Endothelial cell of umbilical vein (primary cell): ENCODE data around the gene STK40. TPM values are rescaled to one million over a fixed set of nuclear protein-coding genes. Genes with fewer than 3 reads are reported as not detected.

ENCODE experiments used
- BruUV-seq: library from RNA; stranded (reverse); fragments of 400-500 nt; replicated peaks from 2 replicates; lab custom pipeline; 2021; lab: Mats Ljungman, UMichigan
- CTCF ChIA-PET: fragments of 300-600, 350-600 bp; sonication (Branson Sonifier 250); formaldehyde crosslinking; loops from one replicate; lab custom pipeline; 2021; ENCODE audit warnings: antibody characterized with exemption, inconsistent platforms; lab: Charles Lee
- POLR2A ChIA-PET: fragments of 300-600, 350-600 bp; sonication (Branson Sonifier 250); formaldehyde crosslinking; loops from one replicate; lab custom pipeline; 2021; ENCODE audit warnings: antibody characterized with exemption, inconsistent platforms; lab: Charles Lee
- DNase-seq: peaks from one replicate; pipeline ENCODE4 v3.0.0-alpha.2; 2011; ENCODE audit warnings: low read depth, low spot score
- FAIRE-seq: peaks from 2 replicates; lab custom pipeline; 2011; peaks lifted over from hg19 to GRCh38; lab: Jason Lieb, UNC
- H2AFZ ChIP-seq: 2 replicates; pipeline ENCODE4 v1.6.0; 2012; ENCODE audit warnings: low read depth, low read length, control low read depth, inconsistent platforms
- H3K27ac ChIP-seq: 2 replicates; pipeline ENCODE4 v1.5.1; 2011; ENCODE audit warnings: low read depth, mild to moderate bottlenecking, control low read depth, low read length, moderate library complexity; ENCODE audit not compliant: insufficient read depth
- H3K27me3 ChIP-seq, 2 experiments: 2 replicates each; pipeline versions ENCODE4 v1.6.0 to v1.6.1; 2011; ENCODE audit warnings: low read length in 2 of 2, mixed read lengths in 1 of 2; ENCODE audit not compliant: control insufficient read depth in 2 of 2, insufficient read depth in 2 of 2
- H3K36me3 ChIP-seq, 2 experiments: 2 replicates in 1 of 2; 3 replicates in 1 of 2; pipeline ENCODE4 v1.5.1; 2011; ENCODE audit warnings: low read length in 2 of 2, mild to moderate bottlenecking in 1 of 2, moderate library complexity in 1 of 2; ENCODE audit not compliant: control insufficient read depth in 2 of 2, insufficient read depth in 2 of 2; ENCODE audit errors: extremely low read depth in 1 of 2
- H3K4me1 ChIP-seq: 3 replicates; pipeline ENCODE4 v1.5.1; 2011; ENCODE audit warnings: mild to moderate bottlenecking, low read length; ENCODE audit not compliant: control insufficient read depth, insufficient read depth; ENCODE audit errors: extremely low read depth
- H3K4me2 ChIP-seq: 2 replicates; pipeline ENCODE4 v1.6.1; 2011; ENCODE audit warnings: low read length, control low read depth, mixed read lengths; ENCODE audit not compliant: insufficient read depth
- H3K4me3 ChIP-seq, 3 experiments: fragments of 200-600 bp in 1 of 3; sonication (generic), shearing (Covaris generic) in 1 of 3; replicated peaks in 1 of 3; 2 replicates each; pipeline ENCODE4 v1.5.1; 2011 to 2016; ENCODE audit warnings: control low read depth in 3 of 3, low read length in 3 of 3, mild to moderate bottlenecking in 2 of 3, inconsistent platforms in 1 of 3, low read depth in 1 of 3, moderate library complexity in 1 of 3; ENCODE audit not compliant: insufficient read depth in 1 of 3
- H3K79me2 ChIP-seq: 2 replicates; pipeline ENCODE4 v1.6.0; 2012; ENCODE audit warnings: low read length, inconsistent platforms; ENCODE audit not compliant: control insufficient read depth, insufficient read depth
- H3K9ac ChIP-seq: replicated peaks from 2 replicates; pipeline ENCODE3; 2011; ENCODE audit warnings: low read length, control low read depth; ENCODE audit not compliant: insufficient read depth; ENCODE audit errors: extremely low read depth
- H3K9me1 ChIP-seq: replicated peaks from 3 replicates; pipeline ENCODE4 v1.6.0; 2011; ENCODE audit warnings: mild to moderate bottlenecking, low read length; ENCODE audit not compliant: control insufficient read depth, insufficient read depth; ENCODE audit errors: extremely low read depth
- H3K9me3 ChIP-seq: replicated peaks from 2 replicates; pipeline ENCODE4 v1.5.1; 2012; ENCODE audit warnings: low read length, inconsistent platforms; ENCODE audit not compliant: control insufficient read depth, insufficient read depth
- H4K20me1 ChIP-seq: replicated peaks from 2 replicates; pipeline ENCODE3; 2011; ENCODE audit warnings: mild to moderate bottlenecking, low read length; ENCODE audit not compliant: control insufficient read depth, insufficient read depth; ENCODE audit errors: extremely low read depth
- EZH2 ChIP-seq: IDR thresholded peaks from 2 replicates; pipeline ENCODE4 v1.6.1; 2012; ENCODE audit warnings: borderline replicate concordance, low read depth, mild to moderate bottlenecking, moderate library complexity, low read length, inconsistent platforms; ENCODE audit not compliant: severe bottlenecking
- FOS ChIP-seq: IDR thresholded peaks from 2 replicates; pipeline ENCODE4 v1.6.1; 2011; ENCODE audit warnings: mild to moderate bottlenecking, low read length, moderate library complexity, borderline replicate concordance; ENCODE audit not compliant: insufficient read depth
- GATA2 ChIP-seq: IDR thresholded peaks from 2 replicates; pipeline ENCODE4 v1.7.0; 2011; ENCODE audit warnings: low read depth, mild to moderate bottlenecking, moderate library complexity, mixed read lengths, low read length; ENCODE audit not compliant: insufficient read length, insufficient read depth
- JUN ChIP-seq: IDR thresholded peaks from 2 replicates; pipeline ENCODE4 v1.6.1; 2011; ENCODE audit warnings: borderline replicate concordance, low read depth; ENCODE audit not compliant: insufficient read length, insufficient read depth
- MYC ChIP-seq: IDR thresholded peaks from one replicate; pipeline ENCODE4 v1.6.1; 2011; ENCODE audit warnings: mild to moderate bottlenecking, low read depth, low read length
- POLR2A ChIP-seq: IDR thresholded peaks from 2 replicates; pipeline ENCODE4 v1.6.1; 2012; ENCODE audit warnings: low read depth, mild to moderate bottlenecking, control low read depth, low read length
- POLR2AphosphoS5 ChIP-seq: IDR thresholded peaks from 2 replicates; pipeline ENCODE4 v1.6.1; 2012; ENCODE audit warnings: low read depth, mild to moderate bottlenecking, control low read depth, low read length, moderate library complexity; ENCODE audit not compliant: insufficient read depth
- dilution Hi-C: fragments of 300-500 bp; cut with MboI; formaldehyde crosslinking; loops from one replicate; pipeline ENCODE4 v1.15.0; 2019; ENCODE audit warnings: low sequenced_read_pairs; ENCODE audit not compliant: extremely low pct_ligation_motif_present
- intact Hi-C: fragments of 100-400 bp; cut with micrococcal nuclease; formaldehyde crosslinking; loops from one replicate; pipeline ENCODE4 v1.10.0; 2022
- polyA plus RNA-seq, 4 experiments: library from polyadenylated mRNA; depleted of rRNA in 3 of 4; stranded (reverse) in 3 of 4; unstranded in 1 of 4; fragments of >200 nt; gene quantifications; 2 replicates each; pipeline versions ENCODE4 v1.2.1 to v1.2.3, GENCODE V29; 2011 to 2012; ENCODE audit warnings: missing spikeins in 1 of 4
- small RNA-seq: library from RNA; depleted of rRNA; stranded (forward); fragments of <200 nt; gene quantifications from one replicate; pipeline ENCODE3, GENCODE V24; 2012; ENCODE audit warnings: low replicate concordance, low read depth; ENCODE audit not compliant: insufficient read depth, insufficient read length
- total RNA-seq: library from RNA; stranded (reverse); gene quantifications from 2 replicates; pipeline ENCODE4 v1.2.3, GENCODE V29; 2021
- TF ChIP-seq, protein P1 (sequence below), 2 donors: IDR thresholded peaks; 1 replicate in 1 of 2; 2 replicates in 1 of 2; pipeline ENCODE4 v1.5.1; 2011; ENCODE audit warnings: low read length in 2 of 2, mild to moderate bottlenecking in 2 of 2, moderate library complexity in 2 of 2, control low read depth in 1 of 2, inconsistent platforms in 1 of 2, low read depth in 1 of 2; ENCODE audit not compliant: insufficient read depth in 1 of 2; ENCODE audit errors: extremely low read depth in 1 of 2
- TF ChIP-seq, protein P2 (sequence below): IDR thresholded peaks from 2 replicates; pipeline ENCODE4 v1.6.1; 2011; ENCODE audit not compliant: insufficient read depth, insufficient read length

Gene STK40
- total and polyA plus RNA-seq, 2 donors (not counting 3 experiments of a cell fraction or from before 2014, with no cell fraction given) = 20.8 to 36.8 TPM

- ChIA-PET CTCF (interaction anchor here (3.0 kb wide), 1 partner anchor 10 kb away, joined by 14 read pairs; no protein-coding TSS in a partner anchor), POLR2A (interaction anchor here (0.6 kb wide), 1 partner anchor 106 kb away, joined by 5 read pairs; no protein-coding TSS in a partner anchor)
- dilution Hi-C loops (no loop called here), intact Hi-C loops (no loop called here)
- no peak overlapping the region for H3K4me2 ChIP-seq
- H2AFZ ChIP-seq = no peak overlapping the region
- no peak overlapping the region for H3K9ac ChIP-seq
- H3K36me3 ChIP-seq = peaks cover 29 to 30% of the 10 kb centered on the region in 2 experiments
- H3K4me3 ChIP-seq = no peak overlapping the region
- H3K9me3 ChIP-seq = no peaks in the 10 kb centered on the region
- no peak overlapping the region for H3K27ac ChIP-seq
- no peaks in the 10 kb centered on the region for H3K79me2 ChIP-seq
- no TSS peak for BruUV-seq
- FAIRE-seq (no peak), DNase-seq (no peak)
- no peaks in the 10 kb centered on the region for H4K20me1 ChIP-seq
- TF ChIP-seq GATA2 = no peak
- TF ChIP-seq MYC = no peak
- TF ChIP-seq POLR2AphosphoS5 = no peak
- no peak for TF ChIP-seq POLR2A
- TF ChIP-seq, protein P1, sequence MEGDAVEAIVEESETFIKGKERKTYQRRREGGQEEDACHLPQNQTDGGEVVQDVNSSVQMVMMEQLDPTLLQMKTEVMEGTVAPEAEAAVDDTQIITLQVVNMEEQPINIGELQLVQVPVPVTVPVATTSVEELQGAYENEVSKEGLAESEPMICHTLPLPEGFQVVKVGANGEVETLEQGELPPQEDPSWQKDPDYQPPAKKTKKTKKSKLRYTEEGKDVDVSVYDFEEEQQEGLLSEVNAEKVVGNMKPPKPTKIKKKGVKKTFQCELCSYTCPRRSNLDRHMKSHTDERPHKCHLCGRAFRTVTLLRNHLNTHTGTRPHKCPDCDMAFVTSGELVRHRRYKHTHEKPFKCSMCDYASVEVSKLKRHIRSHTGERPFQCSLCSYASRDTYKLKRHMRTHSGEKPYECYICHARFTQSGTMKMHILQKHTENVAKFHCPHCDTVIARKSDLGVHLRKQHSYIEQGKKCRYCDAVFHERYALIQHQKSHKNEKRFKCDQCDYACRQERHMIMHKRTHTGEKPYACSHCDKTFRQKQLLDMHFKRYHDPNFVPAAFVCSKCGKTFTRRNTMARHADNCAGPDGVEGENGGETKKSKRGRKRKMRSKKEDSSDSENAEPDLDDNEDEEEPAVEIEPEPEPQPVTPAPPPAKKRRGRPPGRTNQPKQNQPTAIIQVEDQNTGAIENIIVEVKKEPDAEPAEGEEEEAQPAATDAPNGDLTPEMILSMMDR (IDR thresholded peaks at IDR 0.05; ENCODE audit: extremely low read depth in 1 of 2, insufficient read depth in 1 of 2, low read depth in 1 of 2, low read length in 2 of 2) = no peak
- no peak for TF ChIP-seq JUN
- no peak for TF ChIP-seq FOS
- TF ChIP-seq EZH2 = no peak
- TF ChIP-seq, protein P2, sequence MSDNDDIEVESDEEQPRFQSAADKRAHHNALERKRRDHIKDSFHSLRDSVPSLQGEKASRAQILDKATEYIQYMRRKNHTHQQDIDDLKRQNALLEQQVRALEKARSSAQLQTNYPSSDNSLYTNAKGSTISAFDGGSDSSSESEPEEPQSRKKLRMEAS = no peak
- H3K27me3 ChIP-seq = no peaks in the 10 kb centered on the region
- no peaks in the 10 kb centered on the region for H3K9me1 ChIP-seq
- H3K4me1 ChIP-seq = peaks cover 10% of the 10 kb centered on the region
Measured at GRCh38 chr1:36295390-36295789, 90.3 kb downstream of the STK40 start.

Small RNA genes within 50 kb of the gene (small RNA-seq; reads per million reads assigned to genes)
- gene RNU4-27P (not detected), gene SNORA63C (not detected)

Other genes starting within 250 kb of the STK40 start
- 87.7 and 93.4 TPM in 2 replicates for gene TRAPPC3, start 236.4 kb downstream of the STK40 start, total RNA-seq
- gene TRAPPC3, start 236.4 kb downstream of the STK40 start, polyA plus RNA-seq = 89.3 and 125 TPM in 2 replicates
- gene MAP7D1, start 229.8 kb downstream of the STK40 start, total RNA-seq = 193 and 199 TPM in 2 replicates
- 69.7 and 72.8 TPM in 2 replicates for gene MAP7D1, start 229.8 kb downstream of the STK40 start, polyA plus RNA-seq
- gene THRAP3, start 161.5 kb downstream of the STK40 start, total RNA-seq = 130 and 144 TPM in 2 replicates
- gene THRAP3, start 161.5 kb downstream of the STK40 start, polyA plus RNA-seq = 32.4 and 38.0 TPM in 2 replicates
- 5.1 and 7.2 TPM in 2 replicates for gene SH3D21, start 79.6 kb downstream of the STK40 start, total RNA-seq
- 1.6 and 1.8 TPM in 2 replicates for gene SH3D21, start 79.6 kb downstream of the STK40 start, polyA plus RNA-seq
- gene EVA1B, start 62.3 kb downstream of the STK40 start, total RNA-seq = 63.2 and 64.7 TPM in 2 replicates
- 132 and 255 TPM in 2 replicates for gene EVA1B, start 62.3 kb downstream of the STK40 start, polyA plus RNA-seq
- 38.2 and 40.3 TPM in 2 replicates for gene LSM10, start 12.0 kb upstream of the STK40 start, total RNA-seq
- 76.9 and 98.5 TPM in 2 replicates for gene LSM10, start 12.0 kb upstream of the STK40 start, polyA plus RNA-seq
- 4.6 and 7.6 TPM in 2 replicates for gene OSCP1, start 64.5 kb upstream of the STK40 start, total RNA-seq
- gene OSCP1, start 64.5 kb upstream of the STK40 start, polyA plus RNA-seq = 8.3 and 9.6 TPM in 2 replicates
- gene MRPS15, start 78.5 kb upstream of the STK40 start, total RNA-seq = 105 and 106 TPM in 2 replicates
- gene MRPS15, start 78.5 kb upstream of the STK40 start, polyA plus RNA-seq = 45.6 and 47.1 TPM in 2 replicates
- not detected in 2 replicates for gene CSF3R, start 97.0 kb upstream of the STK40 start, total RNA-seq
- gene CSF3R, start 97.0 kb upstream of the STK40 start, polyA plus RNA-seq = not detected in 2 replicates